SK-N-MC (cell line): Measurements from ENCODE around the gene VAT1L.

ENCODE experiments used
- EZH2 ChIP-seq: fragments of 200-600 bp; sonication (generic); IDR thresholded peaks from one replicate; pipeline ENCODE4 v1.6.1; 2017; ENCODE audit warnings: antibody characterized with exemption
- POLR2AphosphoS5 ChIP-seq: IDR thresholded peaks from 2 replicates; pipeline ENCODE4 v1.6.1; 2012; ENCODE audit warnings: mild to moderate bottlenecking, low read depth, low read length, borderline replicate concordance

GRCh38 chr16:77974883-77975282 is 186.5 kb downstream of the VAT1L start:
- TF ChIP-seq EZH2 (no peak), POLR2AphosphoS5 (no peak)
